H1 (cell line): ENCODE results near the gene TTBK2. TPM values are rescaled to one million over a fixed set of nuclear protein-coding genes. Genes with fewer than 3 reads are reported as not detected.

Experiments used
- CTCF ChIA-PET: fragments of 300-600 bp; sonication (Branson Sonifier 250); formaldehyde crosslinking; loops from one replicate; lab custom pipeline; 2021; ENCODE audit not compliant: partially characterized antibody; lab: Charles Lee
- POLR2A ChIA-PET: fragments of 300-600 bp; sonication (Branson Sonifier 250); formaldehyde crosslinking; loops from one replicate; lab custom pipeline; 2021; ENCODE audit warnings: inconsistent platforms; ENCODE audit not compliant: partially characterized antibody; lab: Charles Lee
- DNase-seq, 2 experiments: peaks; one replicate each; pipeline versions ENCODE4 v3.0.0 to v3.0.0-alpha.2; 2010 to 2022; ENCODE audit warnings: low spot score in 2 of 2, low read depth in 1 of 2, mixed read lengths in 1 of 2
- FAIRE-seq: peaks from 2 replicates; lab custom pipeline; 2011; peaks lifted over from hg19 to GRCh38; lab: Jason Lieb, UNC
- H2AFZ ChIP-seq: 2 replicates; pipeline ENCODE4 v1.8.1; 2012; ENCODE audit warnings: low read length, inconsistent platforms
- H2AK5ac ChIP-seq: 2 replicates; pipeline ENCODE4 v1.6.1; 2013; ENCODE audit warnings: low read depth, low read length
- H2BK120ac ChIP-seq: replicated peaks from 2 replicates; pipeline ENCODE3; 2013; ENCODE audit warnings: low read depth, low read length, inconsistent platforms
- H2BK12ac ChIP-seq: 2 replicates; pipeline ENCODE4 v1.6.1; 2013; ENCODE audit warnings: low read depth, low read length
- H2BK15ac ChIP-seq: 2 replicates; pipeline ENCODE4 v1.6.1; 2013; ENCODE audit warnings: low read length
- H2BK20ac ChIP-seq: 2 replicates; pipeline ENCODE4 v1.6.1; 2013; ENCODE audit warnings: low read length
- H2BK5ac ChIP-seq: 2 replicates; pipeline ENCODE4 v1.6.1; 2013; ENCODE audit warnings: low read depth, low read length
- H3K14ac ChIP-seq: 2 replicates; pipeline ENCODE4 v1.6.1; 2013; ENCODE audit warnings: inconsistent platforms; ENCODE audit not compliant: insufficient read length
- H3K18ac ChIP-seq: 2 replicates; pipeline ENCODE4 v1.6.1; 2013; ENCODE audit warnings: low read length; ENCODE audit errors: extremely low read depth
- H3K23ac ChIP-seq: 2 replicates; pipeline ENCODE4 v1.6.1; 2013; ENCODE audit warnings: inconsistent platforms; ENCODE audit not compliant: insufficient read length
- H3K23me2 ChIP-seq: 2 replicates; pipeline ENCODE4 v1.6.1; 2013; ENCODE audit warnings: low read depth, low read length
- H3K27ac ChIP-seq: 2 replicates; pipeline ENCODE4 v1.6.1; 2011; ENCODE audit warnings: low read depth, low read length, inconsistent platforms
- H3K27me3 ChIP-seq, 4 experiments: replicated peaks in 1 of 4; 1 replicate in 1 of 4; 2 replicates in 3 of 4; pipeline versions ENCODE4 v1.6.1 to v1.8.1; 2011 to 2013; ENCODE audit warnings: low read length in 3 of 4, mild to moderate bottlenecking in 3 of 4, inconsistent platforms in 2 of 4, mixed read lengths in 2 of 4, moderate library complexity in 1 of 4; ENCODE audit not compliant: control insufficient read depth in 3 of 4, insufficient read depth in 3 of 4; ENCODE audit errors: extremely low read depth in 1 of 4
- H3K36me3 ChIP-seq, 4 experiments: 2 replicates each; pipeline versions ENCODE4 v1.6.1 to v1.8.1; 2011 to 2013; ENCODE audit warnings: mild to moderate bottlenecking in 4 of 4, low read length in 3 of 4, moderate library complexity in 2 of 4, control low read depth in 1 of 4, inconsistent platforms in 1 of 4; ENCODE audit not compliant: insufficient read depth in 4 of 4, control insufficient read depth in 2 of 4
- H3K4ac ChIP-seq: replicated peaks from 2 replicates; pipeline ENCODE3; 2013; ENCODE audit warnings: low read length, low read depth, mixed read lengths, inconsistent platforms; ENCODE audit not compliant: insufficient read length
- H3K4me1 ChIP-seq, 4 experiments: replicated peaks in 1 of 4; 1 replicate in 1 of 4; 2 replicates in 3 of 4; pipeline versions ENCODE4 v1.6.1 to v1.8.1; 2011 to 2013; ENCODE audit warnings: low read length in 3 of 4, inconsistent platforms in 2 of 4, mixed read lengths in 1 of 4; ENCODE audit not compliant: insufficient read depth in 4 of 4, control insufficient read depth in 3 of 4
- H3K4me2 ChIP-seq, 2 experiments: 2 replicates each; pipeline versions ENCODE4 v1.6.1 to v1.8.1; 2011 to 2013; ENCODE audit warnings: low read depth in 2 of 2, low read length in 2 of 2, control low read depth in 1 of 2, inconsistent platforms in 1 of 2, mild to moderate bottlenecking in 1 of 2; ENCODE audit not compliant: insufficient read depth in 1 of 2
- H3K4me3 ChIP-seq, 4 experiments: fragments of 200-600, 300-600 bp in 1 of 4; sonication (generic), shearing (Covaris generic), sonication (Bioruptor Twin) in 1 of 4; 2 replicates each; pipeline versions ENCODE4 v1.5.1 to v1.8.1; 2011 to 2016; ENCODE audit warnings: low read length in 4 of 4, low read depth in 3 of 4, control low read depth in 2 of 4, inconsistent platforms in 2 of 4, mild to moderate bottlenecking in 2 of 4, mixed read lengths in 1 of 4, moderate library complexity in 1 of 4; ENCODE audit not compliant: insufficient read depth in 2 of 4; ENCODE audit errors: extremely low read depth in 1 of 4
- H3K56ac ChIP-seq: replicated peaks from 2 replicates; pipeline ENCODE3; 2013; ENCODE audit warnings: low read depth, mild to moderate bottlenecking, mixed read lengths, low read length, inconsistent platforms; ENCODE audit not compliant: insufficient read length
- H3K79me1 ChIP-seq: 2 replicates; pipeline ENCODE4 v1.6.1; 2013; ENCODE audit warnings: low read depth, low read length, control low read depth
- H3K79me2 ChIP-seq, 2 experiments: 2 replicates each; pipeline versions ENCODE4 v1.6.1 to v1.8.1; 2012 to 2013; ENCODE audit warnings: low read length in 2 of 2, mild to moderate bottlenecking in 2 of 2, inconsistent platforms in 1 of 2; ENCODE audit not compliant: insufficient read depth in 2 of 2, control insufficient read depth in 1 of 2
- H3K9ac ChIP-seq, 4 experiments: replicated peaks in 1 of 4; 1 replicate in 1 of 4; 2 replicates in 3 of 4; pipeline versions ENCODE4 v1.6.1 to v1.8.1; 2011 to 2013; ENCODE audit warnings: low read depth in 3 of 4, low read length in 3 of 4, control low read depth in 2 of 4, mild to moderate bottlenecking in 2 of 4, moderate library complexity in 2 of 4, inconsistent platforms in 1 of 4; ENCODE audit errors: extremely low read depth in 1 of 4
- H3K9me3 ChIP-seq, 2 experiments: 2 replicates each; pipeline versions ENCODE4 v1.6.1 to v1.8.1; 2012 to 2013; ENCODE audit warnings: mild to moderate bottlenecking in 2 of 2, moderate library complexity in 2 of 2, control low read depth in 1 of 2, inconsistent platforms in 1 of 2, low read depth in 1 of 2, low read length in 1 of 2, mixed read lengths in 1 of 2; ENCODE audit not compliant: insufficient read depth in 2 of 2
- H4K20me1 ChIP-seq, 2 experiments: replicated peaks in 1 of 2; 2 replicates each; pipeline versions ENCODE3 to v1.8.1; 2011 to 2013; ENCODE audit warnings: inconsistent platforms in 2 of 2, low read length in 2 of 2, mild to moderate bottlenecking in 1 of 2; ENCODE audit not compliant: insufficient read depth in 2 of 2, control insufficient read depth in 1 of 2
- H4K5ac ChIP-seq: 2 replicates; pipeline ENCODE4 v1.6.1; 2013; ENCODE audit warnings: low read length, low read depth, mixed read lengths, inconsistent platforms; ENCODE audit not compliant: insufficient read length
- H4K8ac ChIP-seq: 2 replicates; pipeline ENCODE4 v1.8.0; 2013; ENCODE audit warnings: mild to moderate bottlenecking, moderate library complexity, low read length, inconsistent platforms; ENCODE audit not compliant: insufficient read depth; ENCODE audit errors: extremely low read depth
- H4K91ac ChIP-seq: replicated peaks from 2 replicates; pipeline ENCODE3; 2013; ENCODE audit warnings: low read length, mixed read lengths, inconsistent platforms; ENCODE audit not compliant: insufficient read length
- BACH1 ChIP-seq: IDR thresholded peaks from 2 replicates; pipeline ENCODE4 v1.6.1; 2012; ENCODE audit warnings: low read length, improper control_type of control experiment
- CEBPB ChIP-seq: IDR thresholded peaks from 2 replicates; pipeline ENCODE4 v1.6.1; 2012; ENCODE audit warnings: low read depth, low read length
- GABPA ChIP-seq: IDR thresholded peaks from 2 replicates; pipeline ENCODE4 v1.6.1; 2011; ENCODE audit warnings: mild to moderate bottlenecking, low read length, moderate library complexity, borderline replicate concordance; ENCODE audit not compliant: insufficient read depth
- KDM1A ChIP-seq: fragments of 200-600, 300-600 bp; sonication (generic); IDR thresholded peaks from 2 replicates; pipeline ENCODE4 v1.7.1; 2016; ENCODE audit warnings: mild to moderate bottlenecking, low read length, borderline replicate concordance
- RXRA ChIP-seq: IDR thresholded peaks from 2 replicates; pipeline ENCODE4 v1.6.1; 2011; ENCODE audit warnings: low read depth, mild to moderate bottlenecking, low read length, moderate library complexity; ENCODE audit not compliant: insufficient read depth
- SIN3A ChIP-seq, 2 experiments: IDR thresholded peaks in 1 of 2; conservative IDR thresholded peaks in 1 of 2; 2 replicates each; pipeline ENCODE4 v1.6.1; 2011 to 2012; ENCODE audit warnings: low read length in 2 of 2, improper control_type of control experiment in 1 of 2, low read depth in 1 of 2, mild to moderate bottlenecking in 1 of 2
- TAF1 ChIP-seq: IDR thresholded peaks from 2 replicates; pipeline ENCODE4 v1.6.1; 2011; ENCODE audit warnings: mild to moderate bottlenecking, low read depth, low read length
- polyA plus RNA-seq, 7 experiments: library from polyadenylated mRNA; depleted of rRNA in 3 of 7; stranded (reverse) in 5 of 7; unstranded in 2 of 7; fragments of >200 nt in 5 of 7; fragments of 200-250 nt in 2 of 7; gene quantifications; 1 replicate in 5 of 7; 2 replicates in 1 of 7; 4 replicates in 1 of 7; pipeline versions ENCODE4 v1.2.1 to v1.2.3, GENCODE V29; 2011 to 2013; ENCODE audit warnings: missing spikeins in 2 of 7, mixed read lengths in 2 of 7
- total RNA-seq: library from RNA; stranded (reverse); fragmentation: NEBNext Ultra II Directional; extraction: Animal tissue kit (Norgen Biotek cat#: 25700); gene quantifications from 2 replicates; pipeline ENCODE4 v1.2.1, GENCODE V29; 2021

The TTBK2 gene
- total and polyA plus RNA-seq, 2 of the 8 experiments (the other 6 are each of a cell fraction or from before 2014, with no cell fraction given): 2.7 to 18.2 TPM

- Histone ChIP-seq H3K27ac (no peak overlapping the region), H2BK15ac (no peak overlapping the region), H3K9me3 (no peaks in the 10 kb centered on the region), H3K4me2 (no peak overlapping the region)
- TF ChIP-seq CEBPB: no peak
- TF ChIP-seq TAF1: no peak
- no peak for TF ChIP-seq KDM1A
- TF ChIP-seq SIN3A (conservative IDR thresholded peaks at IDR 0.05 in 1 of 2, IDR thresholded peaks at IDR 0.05 in 1 of 2; ENCODE audit: low read depth in 1 of 2, low read length in 2 of 2): no peak
- no peak for TF ChIP-seq BACH1
- no peak for TF ChIP-seq GABPA
- no peak for TF ChIP-seq RXRA
- TF ChIP-seq, all 59 proteins: peak for 0
- ChIA-PET CTCF (interaction anchor here (1.2 kb wide), 1 partner anchor 11 kb away, joined by 7 read pairs; no protein-coding TSS in a partner anchor), POLR2A (no interaction called here)
- H4K91ac ChIP-seq: no peak overlapping the region
- H3K18ac ChIP-seq: no peak overlapping the region
- no peak overlapping the region for H3K4ac ChIP-seq
- no peak overlapping the region for H3K23ac ChIP-seq
- H2AK5ac ChIP-seq: no peak overlapping the region
- no peak overlapping the region for H4K5ac ChIP-seq
- no peaks in the 10 kb centered on the region for H3K27me3 ChIP-seq
- no peaks in the 10 kb centered on the region for H3K36me3 ChIP-seq
- no peaks in the 10 kb centered on the region for H3K23me2 ChIP-seq
- no peak overlapping the region for H2BK5ac ChIP-seq
- no peak overlapping the region for H3K9ac ChIP-seq
- no peak overlapping the region for H4K8ac ChIP-seq
- no peak overlapping the region for H2AFZ ChIP-seq
- H3K79me1 ChIP-seq: no peaks in the 10 kb centered on the region
- no peak overlapping the region for H3K14ac ChIP-seq
- H3K79me2 ChIP-seq: no peaks in the 10 kb centered on the region
- no peak overlapping the region for H2BK12ac ChIP-seq
- no peak overlapping the region for H2BK20ac ChIP-seq
- no peak overlapping the region for H3K4me3 ChIP-seq
- FAIRE-seq (no peak), DNase-seq (no peak)
- H3K56ac ChIP-seq: no peak overlapping the region
- no peaks in the 10 kb centered on the region for H4K20me1 ChIP-seq
- no peak overlapping the region for H2BK120ac ChIP-seq
- no peaks in the 10 kb centered on the region for H3K4me1 ChIP-seq
Measured at GRCh38 chr15:42937143-42937542, 16.6 kb upstream of the TTBK2 start.
